GM19372 (cell line): Measurements from ENCODE around the gene KRTAP4-9.
"Not testable (repeated sequence)": the region's sequence is repeated elsewhere in the genome, so short reads cannot be mapped to it uniquely, and the experiment has no call there.

Source experiments
- ATAC-seq: cut with Tn5 transposase; IDR thresholded peaks from one replicate; pipeline ENCODE4 v1.9.1; 2021; ENCODE audit warnings: mild to moderate bottlenecking, low read depth, moderate library complexity; ENCODE audit not compliant: unreplicated experiment

Gene KRTAP4-9

GRCh38 chr17:41105347-41105746 lies at the start of gene KRTAP4-9:
Gene KRTAP4-9, plus strand, starts transcription at chr17:41105389. Its CDS starts 0 bp downstream, at chr17:41105389.
- ATAC-seq: not testable (repeated sequence)

GRCh38 chr17:41057547-41057946 lies 47.6 kb upstream of the KRTAP4-9 start:
- no peak for ATAC-seq

GRCh38 chr17:41058741-41059140 lies 46.4 kb upstream of the KRTAP4-9 start:
- ATAC-seq: no peak

- not testable (repeated sequence) for ATAC-seq
Observed at GRCh38 chr17:41059276-41060051, 45.7 kb upstream of the KRTAP4-9 start.

- no peak for ATAC-seq
Observed at GRCh38 chr17:41060052-41060604, 45.1 kb upstream of the KRTAP4-9 start, which contains the start of gene KRTAP2-3. Gene KRTAP2-3, minus strand, starts transcription at chr17:41060114. Its CDS starts 64 bp downstream, at chr17:41060050.

- no peak for ATAC-seq
Observed at GRCh38 chr17:41061964-41062363, 43.2 kb upstream of the KRTAP4-9 start.

- no peak for ATAC-seq
Observed at GRCh38 chr17:41063449-41063848, 41.7 kb upstream of the KRTAP4-9 start.

GRCh38 chr17:41064301-41064700 lies 40.9 kb upstream of the KRTAP4-9 start:
- no peak for ATAC-seq

- ATAC-seq: not testable (repeated sequence)
Observed at GRCh38 chr17:41065016-41065689, 40.0 kb upstream of the KRTAP4-9 start.

GRCh38 chr17:41065829-41066624 lies 39.2 kb upstream of the KRTAP4-9 start, which contains the start of gene KRTAP2-4:
Gene KRTAP2-4, minus strand, starts transcription at chr17:41065879. Its CDS starts 34 bp downstream, at chr17:41065845.
- no peak for ATAC-seq

- ATAC-seq: no peak
Observed at GRCh38 chr17:41067281-41067680, 37.9 kb upstream of the KRTAP4-9 start.

- no peak for ATAC-seq
Observed at GRCh38 chr17:41069031-41069430, 36.2 kb upstream of the KRTAP4-9 start.

GRCh38 chr17:41071606-41072360 lies 33.4 kb upstream of the KRTAP4-9 start:
- ATAC-seq: no peak

GRCh38 chr17:41073676-41074075 lies 31.5 kb upstream of the KRTAP4-9 start:
- ATAC-seq: no peak

- ATAC-seq: no peak
Observed at GRCh38 chr17:41076788-41077187, 28.4 kb upstream of the KRTAP4-9 start.

GRCh38 chr17:41082626-41083025 lies 22.6 kb upstream of the KRTAP4-9 start:
- no peak for ATAC-seq

- not testable (repeated sequence) for ATAC-seq
Observed at GRCh38 chr17:41083427-41083826, 21.8 kb upstream of the KRTAP4-9 start.

- not testable (repeated sequence) for ATAC-seq
Observed at GRCh38 chr17:41084100-41084856, 20.9 kb upstream of the KRTAP4-9 start, which contains the start of gene KRTAP4-7. Gene KRTAP4-7, plus strand, starts transcription at chr17:41084150. Its CDS starts 57 bp downstream, at chr17:41084207.
